Stomach smooth muscle (tissue), 2 donors: ENCODE results near the gene KIF25.

ENCODE experiments used
- H3K27ac ChIP-seq: one replicate; pipeline ENCODE4 v1.7.0; 2013; ENCODE audit warnings: mild to moderate bottlenecking, low read length, inconsistent platforms
- H3K27me3 ChIP-seq, 2 donors: one replicate each; pipeline ENCODE4 v1.7.0; 2013; ENCODE audit warnings: low read length in 2 of 2; ENCODE audit not compliant: insufficient read depth in 2 of 2, control insufficient read depth in 1 of 2
- H3K36me3 ChIP-seq, 2 donors: one replicate each; pipeline ENCODE4 v1.7.0; 2013; ENCODE audit warnings: low read length in 2 of 2; ENCODE audit not compliant: control insufficient read depth in 2 of 2, insufficient read depth in 2 of 2
- H3K4me1 ChIP-seq: one replicate; pipeline ENCODE4 v1.7.0; 2013; ENCODE audit warnings: low read length; ENCODE audit not compliant: control insufficient read depth, insufficient read depth
- H3K4me3 ChIP-seq, 2 donors: one replicate each; pipeline ENCODE4 v1.7.0; 2013; ENCODE audit warnings: low read length in 2 of 2
- H3K9ac ChIP-seq, 2 donors: one replicate each; pipeline ENCODE4 v1.7.0; 2013; ENCODE audit warnings: low read length in 2 of 2, mild to moderate bottlenecking in 1 of 2
- H3K9me3 ChIP-seq, 2 donors: one replicate each; pipeline ENCODE4 v1.7.0; 2013; ENCODE audit warnings: low read length in 2 of 2; ENCODE audit not compliant: control insufficient read depth in 2 of 2
- donor health status: healthy.
- donor health status: Pancreatic carcinoma.

The KIF25 gene

GRCh38 chr6:168082860-168083513 lies 85.5 kb downstream of the KIF25 start:
- Histone ChIP-seq H3K27ac (no peak overlapping the region), H3K27me3 (no peaks in the 10 kb centered on the region), H3K36me3 (no peaks in the 10 kb centered on the region), H3K4me3 (no peak overlapping the region), H3K9ac (no peak overlapping the region), H3K9me3 (no peaks in the 10 kb centered on the region), H3K4me1 (peaks cover 6% of the 10 kb centered on the region)

GRCh38 chr6:168083514-168083885 lies 86.0 kb downstream of the KIF25 start:
- Histone ChIP-seq H3K27ac (no peak overlapping the region), H3K36me3 (no peaks in the 10 kb centered on the region), H3K4me1 (peaks cover 11% of the 10 kb centered on the region), H3K4me3 (no peak overlapping the region), H3K27me3 (no peaks in the 10 kb centered on the region), H3K9ac (no peak overlapping the region), H3K9me3 (no peaks in the 10 kb centered on the region)

- no peaks in the 10 kb centered on the region for H3K9me3 ChIP-seq
- H3K4me3 ChIP-seq = no peak overlapping the region
- H3K4me1 ChIP-seq = peaks cover 17% of the 10 kb centered on the region
- H3K36me3 ChIP-seq = no peaks in the 10 kb centered on the region
- H3K9ac ChIP-seq = no peak overlapping the region
- H3K27ac ChIP-seq = no peak overlapping the region
- H3K27me3 ChIP-seq = no peaks in the 10 kb centered on the region
These were observed 87.1 kb downstream of the KIF25 start for GRCh38 chr6:168084465-168085160.

GRCh38 chr6:168086066-168086465 lies 88.6 kb downstream of the KIF25 start:
- Histone ChIP-seq H3K9ac (no peak overlapping the region), H3K4me1 (peaks cover 17% of the 10 kb centered on the region), H3K4me3 (no peak overlapping the region), H3K27me3 (no peaks in the 10 kb centered on the region), H3K36me3 (no peaks in the 10 kb centered on the region), H3K9me3 (no peaks in the 10 kb centered on the region), H3K27ac (no peak overlapping the region)

GRCh38 chr6:168086616-168087015 lies 89.1 kb downstream of the KIF25 start:
- H3K27me3 ChIP-seq = no peaks in the 10 kb centered on the region
- H3K4me3 ChIP-seq = no peak overlapping the region
- peaks cover 17% of the 10 kb centered on the region for H3K4me1 ChIP-seq
- H3K9ac ChIP-seq = no peak overlapping the region
- H3K9me3 ChIP-seq = no peaks in the 10 kb centered on the region
- no peaks in the 10 kb centered on the region for H3K36me3 ChIP-seq
- H3K27ac ChIP-seq = no peak overlapping the region

- H3K4me1 ChIP-seq = peaks cover 17% of the 10 kb centered on the region
- no peaks in the 10 kb centered on the region for H3K27me3 ChIP-seq
- no peak overlapping the region for H3K27ac ChIP-seq
- peaks cover 0 to 7% of the 10 kb centered on the region in 2 donors for H3K9me3 ChIP-seq
- H3K9ac ChIP-seq = no peak overlapping the region
- H3K36me3 ChIP-seq = no peaks in the 10 kb centered on the region
- no peak overlapping the region for H3K4me3 ChIP-seq
These were observed 90.1 kb downstream of the KIF25 start for GRCh38 chr6:168087436-168088160.

- Histone ChIP-seq H3K36me3 (no peaks in the 10 kb centered on the region), H3K9ac (peak overlapping the region in 1 of 2 donors; percentile 47), H3K27me3 (no peaks in the 10 kb centered on the region), H3K4me1 (peaks cover 15% of the 10 kb centered on the region), H3K27ac (no peak overlapping the region), H3K9me3 (peaks cover 0 to 7% of the 10 kb centered on the region in 2 donors), H3K4me3 (peak overlapping the region in 1 of 2 donors; percentile 22)
These were observed 90.9 kb downstream of the KIF25 start for GRCh38 chr6:168088161-168089053.

- peaks cover 15% of the 10 kb centered on the region for H3K4me1 ChIP-seq
- peaks cover 0 to 7% of the 10 kb centered on the region in 2 donors for H3K9me3 ChIP-seq
- no peak overlapping the region for H3K9ac ChIP-seq
- no peak overlapping the region for H3K27ac ChIP-seq
- no peaks in the 10 kb centered on the region for H3K36me3 ChIP-seq
- H3K27me3 ChIP-seq = no peaks in the 10 kb centered on the region
- no peak overlapping the region for H3K4me3 ChIP-seq
These were observed 92.0 kb downstream of the KIF25 start for GRCh38 chr6:168089186-168090063.

- Histone ChIP-seq H3K4me1 (peaks cover 15% of the 10 kb centered on the region), H3K27me3 (no peaks in the 10 kb centered on the region), H3K36me3 (no peaks in the 10 kb centered on the region), H3K4me3 (no peak overlapping the region), H3K27ac (no peak overlapping the region), H3K9ac (no peak overlapping the region), H3K9me3 (peaks cover 0 to 7% of the 10 kb centered on the region in 2 donors)
These were observed 92.7 kb downstream of the KIF25 start for GRCh38 chr6:168090064-168090690.
